Gastrocnemius medialis (tissue), 4 donors: ENCODE data around the gene RREB1.

Source experiments
- POLR2A ChIP-seq, 2 donors: fragments of 450-650 bp; IDR thresholded peaks; one replicate each; pipeline ENCODE4 v1.6.1; 2017; ENCODE audit warnings: antibody characterized with exemption in 2 of 2, mild to moderate bottlenecking in 2 of 2, moderate library complexity in 2 of 2
- TF ChIP-seq, protein P1 (sequence below), 5 experiments: fragments of 450-650 bp in 3 of 5; fragments of 200-600 bp in 2 of 5; sonication (generic) in 2 of 5; IDR thresholded peaks in 4 of 5; conservative IDR thresholded peaks in 1 of 5; 1 replicate in 4 of 5; 2 replicates in 1 of 5; pipeline ENCODE4 v1.5.1; 2016 to 2019; ENCODE audit warnings: antibody characterized with exemption in 5 of 5, mild to moderate bottlenecking in 3 of 5, moderate library complexity in 3 of 5

DNA sequence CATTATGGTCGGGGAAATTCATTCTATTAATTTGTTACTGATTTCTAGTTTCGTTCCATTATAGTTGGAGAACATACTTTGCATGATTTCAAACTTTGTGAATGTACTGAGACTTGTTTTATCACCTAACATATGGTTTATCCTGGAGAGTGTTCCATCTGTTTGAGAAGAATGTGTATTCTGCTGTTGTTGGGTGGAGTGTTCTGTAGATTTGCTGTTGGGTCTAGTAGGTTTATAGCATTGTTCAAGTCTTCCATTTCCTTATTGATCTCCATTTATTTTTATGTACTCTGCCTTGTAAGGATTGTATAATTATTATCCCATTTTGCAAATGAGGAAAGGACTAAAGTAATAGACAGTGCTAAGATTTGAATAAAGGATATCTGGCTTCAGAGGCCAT is 85.4 kb downstream of the RREB1 start:
- TF ChIP-seq, protein P1, sequence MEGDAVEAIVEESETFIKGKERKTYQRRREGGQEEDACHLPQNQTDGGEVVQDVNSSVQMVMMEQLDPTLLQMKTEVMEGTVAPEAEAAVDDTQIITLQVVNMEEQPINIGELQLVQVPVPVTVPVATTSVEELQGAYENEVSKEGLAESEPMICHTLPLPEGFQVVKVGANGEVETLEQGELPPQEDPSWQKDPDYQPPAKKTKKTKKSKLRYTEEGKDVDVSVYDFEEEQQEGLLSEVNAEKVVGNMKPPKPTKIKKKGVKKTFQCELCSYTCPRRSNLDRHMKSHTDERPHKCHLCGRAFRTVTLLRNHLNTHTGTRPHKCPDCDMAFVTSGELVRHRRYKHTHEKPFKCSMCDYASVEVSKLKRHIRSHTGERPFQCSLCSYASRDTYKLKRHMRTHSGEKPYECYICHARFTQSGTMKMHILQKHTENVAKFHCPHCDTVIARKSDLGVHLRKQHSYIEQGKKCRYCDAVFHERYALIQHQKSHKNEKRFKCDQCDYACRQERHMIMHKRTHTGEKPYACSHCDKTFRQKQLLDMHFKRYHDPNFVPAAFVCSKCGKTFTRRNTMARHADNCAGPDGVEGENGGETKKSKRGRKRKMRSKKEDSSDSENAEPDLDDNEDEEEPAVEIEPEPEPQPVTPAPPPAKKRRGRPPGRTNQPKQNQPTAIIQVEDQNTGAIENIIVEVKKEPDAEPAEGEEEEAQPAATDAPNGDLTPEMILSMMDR (IDR thresholded peaks at IDR 0.05 in 4 of 5, conservative IDR thresholded peaks at IDR 0.05 in 1 of 5), result no peak
- TF ChIP-seq POLR2A (IDR thresholded peaks at IDR 0.05), result no peak
